Neural progenitor cell (in vitro differentiated cells): ENCODE data around the gene FXR1.

Experiments
- EZH2 ChIP-seq: fragments of 200-600 bp; sonication (generic); IDR thresholded peaks from 2 replicates; pipeline ENCODE4 v1.6.1; 2017; ENCODE audit warnings: antibody characterized with exemption, mild to moderate bottlenecking, moderate library complexity
- EZH2phosphoT487 ChIP-seq: fragments of 200-600 bp; sonication (generic); IDR thresholded peaks from 2 replicates; pipeline ENCODE4 v1.6.1; 2017; ENCODE audit warnings: antibody characterized with exemption
- TF ChIP-seq, protein P1 (sequence below): fragments of 200-600 bp; sonication (generic); IDR thresholded peaks from 2 replicates; pipeline ENCODE4 v1.5.1; 2017; ENCODE audit warnings: antibody characterized with exemption, mild to moderate bottlenecking

DNA sequence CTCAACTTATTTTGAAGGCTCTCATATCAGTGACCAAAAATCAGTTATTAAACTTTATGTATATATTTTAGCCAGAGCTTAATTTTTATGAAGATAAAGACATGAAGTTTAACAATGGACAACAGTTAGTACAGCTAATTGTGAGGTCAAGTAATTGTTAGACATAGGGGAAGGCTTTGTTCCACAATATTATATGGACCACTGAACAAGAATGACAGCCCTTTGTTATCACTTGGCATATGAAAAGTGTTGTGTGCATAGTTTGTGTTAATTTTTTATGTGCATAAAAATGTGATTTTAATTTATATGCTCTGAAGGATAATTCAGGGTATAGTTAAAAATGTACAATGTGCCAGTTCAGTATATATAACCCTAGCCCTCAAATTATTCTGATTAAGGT, 65.0 kb downstream of the FXR1 start:
- TF ChIP-seq, protein P1, sequence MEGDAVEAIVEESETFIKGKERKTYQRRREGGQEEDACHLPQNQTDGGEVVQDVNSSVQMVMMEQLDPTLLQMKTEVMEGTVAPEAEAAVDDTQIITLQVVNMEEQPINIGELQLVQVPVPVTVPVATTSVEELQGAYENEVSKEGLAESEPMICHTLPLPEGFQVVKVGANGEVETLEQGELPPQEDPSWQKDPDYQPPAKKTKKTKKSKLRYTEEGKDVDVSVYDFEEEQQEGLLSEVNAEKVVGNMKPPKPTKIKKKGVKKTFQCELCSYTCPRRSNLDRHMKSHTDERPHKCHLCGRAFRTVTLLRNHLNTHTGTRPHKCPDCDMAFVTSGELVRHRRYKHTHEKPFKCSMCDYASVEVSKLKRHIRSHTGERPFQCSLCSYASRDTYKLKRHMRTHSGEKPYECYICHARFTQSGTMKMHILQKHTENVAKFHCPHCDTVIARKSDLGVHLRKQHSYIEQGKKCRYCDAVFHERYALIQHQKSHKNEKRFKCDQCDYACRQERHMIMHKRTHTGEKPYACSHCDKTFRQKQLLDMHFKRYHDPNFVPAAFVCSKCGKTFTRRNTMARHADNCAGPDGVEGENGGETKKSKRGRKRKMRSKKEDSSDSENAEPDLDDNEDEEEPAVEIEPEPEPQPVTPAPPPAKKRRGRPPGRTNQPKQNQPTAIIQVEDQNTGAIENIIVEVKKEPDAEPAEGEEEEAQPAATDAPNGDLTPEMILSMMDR, result no peak
- TF ChIP-seq EZH2phosphoT487 (no peak), EZH2 (no peak)
